ENCODE data around the gene DGCR2.

DNA sequence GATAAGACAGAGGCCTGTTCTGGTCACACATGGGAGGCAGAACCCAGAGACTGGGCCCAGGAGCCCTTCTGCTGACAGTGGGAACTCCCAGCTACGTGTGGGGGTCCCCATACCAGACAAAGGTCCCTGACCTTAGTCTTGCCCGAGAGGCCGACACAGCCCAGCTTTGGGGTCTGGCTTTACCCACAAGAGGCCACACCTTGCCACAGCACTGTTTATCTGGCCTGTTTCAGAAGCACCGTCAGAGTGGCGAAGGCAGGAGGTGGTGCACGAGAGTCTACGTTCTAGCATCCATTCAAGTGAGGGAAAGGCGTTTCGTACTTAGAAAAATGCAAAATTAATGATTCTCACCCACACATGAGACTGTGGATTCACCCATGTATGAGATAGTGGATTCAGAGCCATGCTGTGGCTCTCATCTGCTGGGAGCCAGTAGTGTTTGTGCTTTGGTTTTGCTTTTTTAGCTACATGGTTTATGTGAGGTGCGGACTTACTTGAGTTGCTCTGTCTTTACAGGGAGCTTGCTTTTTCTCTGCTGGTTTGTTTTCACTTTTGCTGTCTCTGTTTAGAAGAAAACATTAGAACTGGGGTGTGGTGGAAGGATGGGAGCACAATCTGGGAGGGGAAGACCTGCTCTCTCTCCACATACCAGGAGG lies 129.5 kb downstream of the DGCR2 start:
- TF ChIP-seq CBX8 (IDR thresholded peaks at IDR 0.05; ENCODE audit: borderline replicate concordance, low read depth, low read length) = no peak
- TF ChIP-seq POLR2AphosphoS5 (IDR thresholded peaks at IDR 0.05; ENCODE audit: low read depth, low read length) = no peak
- no peak for TF ChIP-seq TEAD4 (IDR thresholded peaks at IDR 0.05; ENCODE audit: low read depth, low read length)
- no peak for TF ChIP-seq CHD2 (IDR thresholded peaks at IDR 0.05; ENCODE audit: low read length)
- TF ChIP-seq, protein P1, sequence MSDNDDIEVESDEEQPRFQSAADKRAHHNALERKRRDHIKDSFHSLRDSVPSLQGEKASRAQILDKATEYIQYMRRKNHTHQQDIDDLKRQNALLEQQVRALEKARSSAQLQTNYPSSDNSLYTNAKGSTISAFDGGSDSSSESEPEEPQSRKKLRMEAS (IDR thresholded peaks at IDR 0.05) = no peak
- TF ChIP-seq NRF1 (IDR thresholded peaks at IDR 0.05; ENCODE audit: low read depth, low read length) = no peak
- TF ChIP-seq POLR2A (IDR thresholded peaks at IDR 0.05; ENCODE audit: control extremely low read depth in 1 of 2, low read depth in 2 of 2, low read length in 2 of 2) = no peak
- TF ChIP-seq, protein P2, sequence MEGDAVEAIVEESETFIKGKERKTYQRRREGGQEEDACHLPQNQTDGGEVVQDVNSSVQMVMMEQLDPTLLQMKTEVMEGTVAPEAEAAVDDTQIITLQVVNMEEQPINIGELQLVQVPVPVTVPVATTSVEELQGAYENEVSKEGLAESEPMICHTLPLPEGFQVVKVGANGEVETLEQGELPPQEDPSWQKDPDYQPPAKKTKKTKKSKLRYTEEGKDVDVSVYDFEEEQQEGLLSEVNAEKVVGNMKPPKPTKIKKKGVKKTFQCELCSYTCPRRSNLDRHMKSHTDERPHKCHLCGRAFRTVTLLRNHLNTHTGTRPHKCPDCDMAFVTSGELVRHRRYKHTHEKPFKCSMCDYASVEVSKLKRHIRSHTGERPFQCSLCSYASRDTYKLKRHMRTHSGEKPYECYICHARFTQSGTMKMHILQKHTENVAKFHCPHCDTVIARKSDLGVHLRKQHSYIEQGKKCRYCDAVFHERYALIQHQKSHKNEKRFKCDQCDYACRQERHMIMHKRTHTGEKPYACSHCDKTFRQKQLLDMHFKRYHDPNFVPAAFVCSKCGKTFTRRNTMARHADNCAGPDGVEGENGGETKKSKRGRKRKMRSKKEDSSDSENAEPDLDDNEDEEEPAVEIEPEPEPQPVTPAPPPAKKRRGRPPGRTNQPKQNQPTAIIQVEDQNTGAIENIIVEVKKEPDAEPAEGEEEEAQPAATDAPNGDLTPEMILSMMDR (IDR thresholded peaks at IDR 0.05; ENCODE audit: control extremely low read depth in 1 of 3, insufficient read depth in 1 of 3, low read depth in 1 of 3, low read length in 3 of 3) = no peak
- TF ChIP-seq TAF1 (IDR thresholded peaks at IDR 0.05; ENCODE audit: low read depth, low read length) = no peak
- TF ChIP-seq, protein P3, sequence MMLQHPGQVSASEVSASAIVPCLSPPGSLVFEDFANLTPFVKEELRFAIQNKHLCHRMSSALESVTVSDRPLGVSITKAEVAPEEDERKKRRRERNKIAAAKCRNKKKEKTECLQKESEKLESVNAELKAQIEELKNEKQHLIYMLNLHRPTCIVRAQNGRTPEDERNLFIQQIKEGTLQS (IDR thresholded peaks at IDR 0.05; ENCODE audit: insufficient read depth, low read depth, low read length) = no peak
- no peak for TF ChIP-seq EP300 (IDR thresholded peaks at IDR 0.05; ENCODE audit: borderline replicate concordance in 1 of 2, low read depth in 2 of 2, low read length in 2 of 2)
- no peak for TF ChIP-seq EZH2 (IDR thresholded peaks at IDR 0.05; ENCODE audit: low read depth, low read length, severe bottlenecking)

Measured in H1 (cell line).